ENCODE results near the gene OS9. TPM values are rescaled to one million over a fixed set of nuclear protein-coding genes. Genes with fewer than 3 reads are reported as not detected.

Gene OS9
- total and polyA plus RNA-seq, 9 of the 15 experiments (the other 6 are each of a cell fraction or from before 2014, with no cell fraction given), result 4.6 to 105 (median 89.5) TPM

DNA sequence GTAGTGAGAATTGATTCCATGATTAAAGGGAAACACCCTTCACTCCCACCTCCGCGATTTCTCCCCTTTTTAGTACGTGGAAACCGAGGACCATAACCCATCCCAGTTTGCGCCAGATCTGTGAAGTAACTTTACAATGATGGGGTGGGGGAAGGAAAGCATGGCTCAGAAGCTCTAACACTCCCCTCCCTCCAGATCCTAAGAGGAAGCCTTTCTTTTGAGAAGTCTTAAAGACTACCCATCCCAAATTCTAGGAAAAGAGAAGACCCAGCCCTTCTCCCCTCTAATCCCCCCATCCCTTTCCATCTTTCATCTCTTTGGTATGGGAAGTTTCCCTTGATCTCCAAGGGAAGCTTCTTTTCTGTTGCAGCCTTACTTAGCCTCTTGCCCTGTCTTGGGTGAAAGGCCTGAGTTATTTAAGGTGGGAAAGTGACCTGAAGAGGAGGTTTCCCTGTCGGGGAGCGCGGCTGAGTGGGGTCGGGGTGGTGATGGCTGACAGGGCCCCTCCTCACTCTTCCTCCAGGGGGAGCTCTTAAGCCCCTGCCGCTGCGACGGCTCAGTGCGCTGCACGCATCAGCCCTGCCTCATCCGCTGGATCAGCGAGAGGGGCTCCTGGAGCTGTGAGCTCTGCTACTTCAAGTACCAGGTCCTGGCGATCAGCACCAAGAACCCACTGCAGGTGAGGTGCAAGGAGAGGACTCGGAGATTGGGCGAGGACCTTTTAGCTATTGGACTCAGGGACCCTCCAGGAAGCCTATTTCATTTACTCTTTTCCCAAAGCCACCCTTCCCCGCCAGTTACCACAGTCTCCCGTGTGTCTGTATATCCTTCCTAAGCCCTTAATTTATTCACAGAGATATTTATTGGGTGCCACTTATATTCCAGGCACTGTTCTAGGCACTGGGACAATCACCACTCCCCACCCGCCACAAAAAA is 62.7 kb downstream of the OS9 start (continued):
- TF ChIP-seq ZNF586 (CRISPR knock-in tag; conservative IDR thresholded peaks at IDR 0.05) (no peak), MCM2 (IDR thresholded peaks at IDR 0.05; ENCODE audit: low read depth) (no peak), SP2 (IDR thresholded peaks at IDR 0.05; ENCODE audit: extremely low read depth, low read depth, low read length, poor library complexity, severe bottlenecking) (no peak), CBX2 (IDR thresholded peaks at IDR 0.05; ENCODE audit: insufficient read depth, low read length, poor library complexity, severe bottlenecking) (no peak), TEAD4 (IDR thresholded peaks at IDR 0.05; ENCODE audit: low read length) (no peak), TEAD4 (CRISPR knock-in tag; IDR thresholded peaks at IDR 0.05; ENCODE audit: borderline replicate concordance) (no peak), CXXC5 (CRISPR knock-in tag; IDR thresholded peaks at IDR 0.05) (peak; percentile 44), ZNF445 (CRISPR knock-in tag; IDR thresholded peaks at IDR 0.05; ENCODE audit: low read depth) (no peak), ZNF436 (CRISPR knock-in tag; IDR thresholded peaks at IDR 0.05) (no peak), NFRKB (IDR thresholded peaks at IDR 0.05; ENCODE audit: low read depth) (no peak), ZNF57 (CRISPR knock-in tag; IDR thresholded peaks at IDR 0.05) (no peak), SNIP1 (IDR thresholded peaks at IDR 0.05; ENCODE audit: low read depth) (no peak), BHLHE40 (IDR thresholded peaks at IDR 0.05; ENCODE audit: low read length) (0 out of 2 replicates have a peak, but pooled peaks have one; percentile 41)
- TF ChIP-seq, protein P1, sequence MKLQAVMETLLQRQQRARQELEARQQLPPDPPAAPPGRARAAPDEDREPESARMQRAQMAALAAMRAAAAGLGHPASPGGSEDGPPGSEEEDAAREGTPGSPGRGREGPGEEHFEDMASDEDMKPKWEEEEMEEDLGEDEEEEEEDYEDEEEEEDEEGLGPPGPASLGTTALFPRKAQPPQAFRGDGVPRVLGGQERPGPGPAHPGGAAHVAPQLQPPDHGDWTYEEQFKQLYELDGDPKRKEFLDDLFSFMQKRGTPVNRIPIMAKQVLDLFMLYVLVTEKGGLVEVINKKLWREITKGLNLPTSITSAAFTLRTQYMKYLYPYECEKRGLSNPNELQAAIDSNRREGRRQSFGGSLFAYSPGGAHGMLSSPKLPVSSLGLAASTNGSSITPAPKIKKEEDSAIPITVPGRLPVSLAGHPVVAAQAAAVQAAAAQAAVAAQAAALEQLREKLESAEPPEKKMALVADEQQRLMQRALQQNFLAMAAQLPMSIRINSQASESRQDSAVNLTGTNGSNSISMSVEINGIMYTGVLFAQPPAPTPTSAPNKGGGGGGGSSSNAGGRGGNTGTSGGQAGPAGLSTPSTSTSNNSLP (IDR thresholded peaks at IDR 0.05; ENCODE audit: borderline replicate concordance, low read depth, low read length), result no peak
- TF ChIP-seq, protein P2, sequence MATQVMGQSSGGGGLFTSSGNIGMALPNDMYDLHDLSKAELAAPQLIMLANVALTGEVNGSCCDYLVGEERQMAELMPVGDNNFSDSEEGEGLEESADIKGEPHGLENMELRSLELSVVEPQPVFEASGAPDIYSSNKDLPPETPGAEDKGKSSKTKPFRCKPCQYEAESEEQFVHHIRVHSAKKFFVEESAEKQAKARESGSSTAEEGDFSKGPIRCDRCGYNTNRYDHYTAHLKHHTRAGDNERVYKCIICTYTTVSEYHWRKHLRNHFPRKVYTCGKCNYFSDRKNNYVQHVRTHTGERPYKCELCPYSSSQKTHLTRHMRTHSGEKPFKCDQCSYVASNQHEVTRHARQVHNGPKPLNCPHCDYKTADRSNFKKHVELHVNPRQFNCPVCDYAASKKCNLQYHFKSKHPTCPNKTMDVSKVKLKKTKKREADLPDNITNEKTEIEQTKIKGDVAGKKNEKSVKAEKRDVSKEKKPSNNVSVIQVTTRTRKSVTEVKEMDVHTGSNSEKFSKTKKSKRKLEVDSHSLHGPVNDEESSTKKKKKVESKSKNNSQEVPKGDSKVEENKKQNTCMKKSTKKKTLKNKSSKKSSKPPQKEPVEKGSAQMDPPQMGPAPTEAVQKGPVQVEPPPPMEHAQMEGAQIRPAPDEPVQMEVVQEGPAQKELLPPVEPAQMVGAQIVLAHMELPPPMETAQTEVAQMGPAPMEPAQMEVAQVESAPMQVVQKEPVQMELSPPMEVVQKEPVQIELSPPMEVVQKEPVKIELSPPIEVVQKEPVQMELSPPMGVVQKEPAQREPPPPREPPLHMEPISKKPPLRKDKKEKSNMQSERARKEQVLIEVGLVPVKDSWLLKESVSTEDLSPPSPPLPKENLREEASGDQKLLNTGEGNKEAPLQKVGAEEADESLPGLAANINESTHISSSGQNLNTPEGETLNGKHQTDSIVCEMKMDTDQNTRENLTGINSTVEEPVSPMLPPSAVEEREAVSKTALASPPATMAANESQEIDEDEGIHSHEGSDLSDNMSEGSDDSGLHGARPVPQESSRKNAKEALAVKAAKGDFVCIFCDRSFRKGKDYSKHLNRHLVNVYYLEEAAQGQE (IDR thresholded peaks at IDR 0.05; ENCODE audit: borderline replicate concordance), result peak; percentile 43; the same call in 1 of the 2 replicates
- TF ChIP-seq, protein P2 (CRISPR knock-in tag; IDR thresholded peaks at IDR 0.05; ENCODE audit: low read depth), result no peak
- TF ChIP-seq, protein P3, sequence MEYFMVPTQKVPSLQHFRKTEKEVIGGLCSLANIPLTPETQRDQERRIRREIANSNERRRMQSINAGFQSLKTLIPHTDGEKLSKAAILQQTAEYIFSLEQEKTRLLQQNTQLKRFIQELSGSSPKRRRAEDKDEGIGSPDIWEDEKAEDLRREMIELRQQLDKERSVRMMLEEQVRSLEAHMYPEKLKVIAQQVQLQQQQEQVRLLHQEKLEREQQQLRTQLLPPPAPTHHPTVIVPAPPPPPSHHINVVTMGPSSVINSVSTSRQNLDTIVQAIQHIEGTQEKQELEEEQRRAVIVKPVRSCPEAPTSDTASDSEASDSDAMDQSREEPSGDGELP (CRISPR knock-in tag; IDR thresholded peaks at IDR 0.05; ENCODE audit: borderline replicate concordance), result peak; percentile 41; the same call in 1 of the 2 replicates
